Measurements from ENCODE around the gene PIK3CG.
A peak's percentile ranks its signal among the peaks of the same experiment; 100 is the strongest.

PIK3CG gene

DNA sequence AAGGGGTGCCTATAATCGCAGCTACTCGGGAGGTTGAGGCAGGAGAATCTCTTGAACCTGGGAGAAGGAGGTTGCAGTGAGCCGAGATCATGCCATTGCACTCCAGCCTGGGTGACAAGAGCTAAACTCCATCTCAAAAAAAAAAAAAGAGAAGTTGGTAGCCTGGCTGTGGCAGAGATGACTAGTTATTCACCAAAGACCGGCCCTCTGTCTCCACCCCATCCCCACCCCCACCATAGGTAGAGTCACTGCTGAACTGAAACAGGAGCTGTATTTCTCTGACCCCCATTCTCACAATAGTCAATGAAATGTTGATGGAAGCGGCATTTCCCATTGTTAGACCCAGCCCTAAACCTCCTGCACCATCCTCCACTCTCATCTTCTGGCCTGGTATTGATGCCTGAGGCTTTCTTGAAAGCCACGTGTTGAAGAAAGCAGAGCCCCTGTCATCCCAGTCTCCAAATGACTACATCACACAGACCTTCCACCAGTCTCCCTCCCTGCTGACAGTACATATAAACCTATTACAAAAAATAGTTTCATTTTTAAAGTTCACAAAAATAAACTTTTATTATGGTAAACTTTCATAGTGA, 9.4 kb upstream of the PIK3CG start:
- TF ChIP-seq TAF1 (IDR thresholded peaks at IDR 0.05; ENCODE audit: low read depth, low read length) (no peak), POLR2AphosphoS5 (IDR thresholded peaks at IDR 0.05; ENCODE audit: low read depth, low read length) (no peak), POU2F2 (IDR thresholded peaks at IDR 0.05; ENCODE audit: low read depth, low read length) (no peak), SPI1 (IDR thresholded peaks at IDR 0.05; ENCODE audit: low read depth, low read length) (no peak), POLR2A (IDR thresholded peaks at IDR 0.05; ENCODE audit: low read depth, low read length) (no peak), PAX5 (IDR thresholded peaks at IDR 0.05; ENCODE audit: insufficient read depth, low read length, severe bottlenecking) (no peak)
- FAIRE-seq = no peak
- DNase-seq (ENCODE audit: insufficient read length, low spot score) = no peak

GRCh38 chr7:106858618-106859532, 6.2 kb upstream of the PIK3CG start:
- DNase-seq (ENCODE audit: insufficient read length, low spot score) (no peak), FAIRE-seq (no peak)
- TF ChIP-seq POLR2AphosphoS5 (IDR thresholded peaks at IDR 0.05; ENCODE audit: low read depth, low read length) = no peak
- no peak for TF ChIP-seq TAF1 (IDR thresholded peaks at IDR 0.05; ENCODE audit: low read depth, low read length)
- TF ChIP-seq POU2F2 (IDR thresholded peaks at IDR 0.05; ENCODE audit: low read depth, low read length) = no peak
- no peak for TF ChIP-seq PAX5 (IDR thresholded peaks at IDR 0.05; ENCODE audit: insufficient read depth, low read length, severe bottlenecking)
- TF ChIP-seq POLR2A (IDR thresholded peaks at IDR 0.05; ENCODE audit: low read depth, low read length) = no peak
- no peak for TF ChIP-seq SPI1 (IDR thresholded peaks at IDR 0.05; ENCODE audit: low read depth, low read length)

GRCh38 chr7:106862317-106863089, 2.6 kb upstream of the PIK3CG start:
- DNase-seq (ENCODE audit: insufficient read length, low spot score) (no peak), FAIRE-seq (no peak)
- no peak for TF ChIP-seq POU2F2 (IDR thresholded peaks at IDR 0.05; ENCODE audit: low read depth, low read length)
- no peak for TF ChIP-seq SPI1 (IDR thresholded peaks at IDR 0.05; ENCODE audit: low read depth, low read length)
- TF ChIP-seq PAX5 (IDR thresholded peaks at IDR 0.05; ENCODE audit: insufficient read depth, low read length, severe bottlenecking) = no peak
- no peak for TF ChIP-seq TAF1 (IDR thresholded peaks at IDR 0.05; ENCODE audit: low read depth, low read length)

DNA sequence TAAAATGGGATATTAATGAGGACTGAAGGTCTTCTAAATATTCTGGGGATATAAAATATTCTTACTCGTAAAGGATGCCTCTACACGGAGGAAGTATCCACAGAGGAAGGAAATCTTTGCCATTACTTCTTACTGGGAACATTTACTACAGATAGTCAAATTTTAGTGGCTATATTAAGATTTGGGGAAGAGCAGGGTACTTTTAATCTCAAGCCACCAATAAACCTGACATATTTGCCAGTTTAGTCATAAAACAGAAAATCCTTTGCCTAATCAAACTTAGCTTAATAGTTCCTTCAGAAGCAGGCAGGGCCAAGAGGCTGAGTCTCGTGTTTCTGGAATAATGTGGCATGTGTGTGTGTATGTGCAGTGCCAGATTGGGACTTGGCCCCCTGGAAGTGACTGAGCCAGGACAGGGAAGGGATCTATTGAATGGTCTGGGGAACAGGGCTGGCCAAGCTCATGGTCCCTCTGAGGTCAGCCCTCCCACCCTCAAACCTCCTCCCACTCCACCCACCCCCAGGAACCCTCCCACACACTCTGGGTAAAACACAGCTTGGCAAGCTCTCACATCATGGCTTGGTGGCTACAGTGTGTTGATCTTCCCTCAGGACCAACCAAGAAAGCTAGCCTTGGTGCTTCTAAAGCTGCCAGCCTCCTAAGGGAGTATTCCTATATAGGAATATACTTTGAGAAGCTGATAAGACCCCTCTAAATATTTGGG, 1.6 kb upstream of the PIK3CG start:
- no peak for FAIRE-seq
- DNase-seq (ENCODE audit: insufficient read length, low spot score) = no peak
- TF ChIP-seq POLR2A (IDR thresholded peaks at IDR 0.05; ENCODE audit: low read depth, low read length) = no peak
- no peak for TF ChIP-seq POLR2AphosphoS5 (IDR thresholded peaks at IDR 0.05; ENCODE audit: low read depth, low read length)
- TF ChIP-seq SPI1 (IDR thresholded peaks at IDR 0.05; ENCODE audit: low read depth, low read length) = no peak
- no peak for TF ChIP-seq PAX5 (IDR thresholded peaks at IDR 0.05; ENCODE audit: insufficient read depth, low read length, severe bottlenecking)
- TF ChIP-seq POU2F2 (IDR thresholded peaks at IDR 0.05; ENCODE audit: low read depth, low read length) = no peak
- no peak for TF ChIP-seq TAF1 (IDR thresholded peaks at IDR 0.05; ENCODE audit: low read depth, low read length)

DNA sequence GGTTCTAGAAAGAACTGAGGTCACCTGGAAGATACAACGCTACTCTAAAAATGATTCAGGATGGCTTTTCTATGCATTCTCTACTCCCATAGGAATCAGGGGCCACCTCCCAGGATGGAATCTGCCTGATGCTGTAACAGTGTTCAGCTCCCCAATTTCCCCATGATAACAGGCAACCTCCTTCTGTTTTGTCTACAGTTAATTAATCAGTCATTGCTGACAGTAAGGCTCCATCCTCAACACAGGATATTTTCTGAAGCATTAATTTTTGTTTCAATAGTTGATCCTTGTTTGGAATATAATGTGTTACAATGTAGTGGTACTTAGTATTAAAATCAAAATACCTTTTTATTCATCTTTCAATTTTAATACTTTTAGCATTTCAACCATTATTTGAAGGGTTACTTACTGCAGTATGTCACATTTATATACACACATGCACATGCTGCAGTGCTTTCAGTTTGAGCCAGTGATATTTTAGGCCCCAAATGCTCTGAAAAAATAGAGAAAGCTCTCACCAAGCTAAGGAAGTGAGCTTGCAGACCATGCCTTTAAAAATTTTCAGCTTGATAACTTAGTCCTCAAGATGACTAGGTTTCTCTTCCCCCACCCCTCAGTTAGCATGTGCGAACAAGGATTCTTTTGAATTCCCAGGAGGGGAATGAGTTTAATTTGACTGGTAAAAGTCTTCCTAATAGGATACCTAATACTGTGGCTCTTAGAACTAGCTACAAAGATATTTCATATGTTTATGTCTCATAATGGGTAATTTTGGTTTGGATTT, 592 bp upstream of the PIK3CG start:
- no peak for TF ChIP-seq POU2F2 (IDR thresholded peaks at IDR 0.05; ENCODE audit: low read depth, low read length)
- TF ChIP-seq SPI1 (IDR thresholded peaks at IDR 0.05; ENCODE audit: low read depth, low read length) = peak; percentile 70
- no peak for TF ChIP-seq TAF1 (IDR thresholded peaks at IDR 0.05; ENCODE audit: low read depth, low read length)
- TF ChIP-seq PAX5 (IDR thresholded peaks at IDR 0.05; ENCODE audit: insufficient read depth, low read length, severe bottlenecking) = no peak
- TF ChIP-seq POLR2A (IDR thresholded peaks at IDR 0.05; ENCODE audit: low read depth, low read length) = no peak
- FAIRE-seq = peak; percentile 38
- peak; percentile 22 for DNase-seq (ENCODE audit: insufficient read length, low spot score)

DNA sequence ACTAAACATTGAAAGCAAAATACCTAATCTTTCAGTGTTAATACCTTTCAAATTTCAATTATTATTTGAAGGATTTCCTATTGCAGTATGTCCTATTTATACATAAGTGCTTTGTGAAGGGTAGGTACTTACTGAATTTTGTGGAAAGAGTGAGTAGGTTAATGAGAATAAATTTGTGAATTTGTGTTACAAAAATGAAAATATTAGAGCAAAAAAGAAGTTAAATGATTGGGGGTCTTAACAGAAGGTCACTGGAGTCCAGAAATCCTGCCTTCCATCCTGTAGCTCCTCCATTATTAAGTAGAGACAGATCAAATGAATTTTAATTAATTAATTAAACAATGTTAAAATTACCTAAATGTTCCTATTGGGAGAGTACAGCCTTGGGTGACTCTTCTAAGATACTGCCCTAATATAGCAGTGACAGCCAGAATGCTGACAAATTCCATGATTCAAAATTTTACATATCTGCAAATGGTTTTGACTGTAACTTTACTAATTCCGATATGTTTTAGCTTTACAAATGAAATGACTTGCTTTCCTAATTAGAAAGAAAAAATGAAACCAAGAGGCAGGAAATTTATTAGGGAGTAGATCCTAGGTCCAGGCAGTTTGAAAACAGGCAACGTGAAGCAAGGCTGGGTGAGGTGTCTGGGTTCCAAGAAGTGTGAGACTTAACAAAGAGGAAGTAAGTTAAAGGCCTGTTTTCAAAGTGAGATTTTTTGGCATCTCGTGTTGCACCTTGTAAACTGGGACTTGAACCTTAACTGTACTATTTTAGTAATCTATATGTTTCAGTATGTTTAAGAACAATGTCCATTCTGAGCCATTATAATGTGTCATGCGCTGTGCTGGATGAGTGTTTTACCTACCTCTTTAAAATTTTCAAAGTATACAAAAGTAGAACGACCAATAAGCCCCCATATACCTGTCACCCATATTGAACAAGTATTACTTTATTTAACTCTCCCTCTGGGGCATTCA, 1.5 kb downstream of the PIK3CG start:
- FAIRE-seq (peak; percentile 70), DNase-seq (ENCODE audit: insufficient read length, low spot score) (no peak)
- TF ChIP-seq POLR2AphosphoS5 (IDR thresholded peaks at IDR 0.05; ENCODE audit: low read depth, low read length) (no peak), PAX5 (IDR thresholded peaks at IDR 0.05; ENCODE audit: insufficient read depth, low read length, severe bottlenecking) (no peak), POU2F2 (IDR thresholded peaks at IDR 0.05; ENCODE audit: low read depth, low read length) (no peak), POLR2A (IDR thresholded peaks at IDR 0.05; ENCODE audit: low read depth, low read length) (no peak), SPI1 (IDR thresholded peaks at IDR 0.05; ENCODE audit: low read depth, low read length) (no peak)

DNA sequence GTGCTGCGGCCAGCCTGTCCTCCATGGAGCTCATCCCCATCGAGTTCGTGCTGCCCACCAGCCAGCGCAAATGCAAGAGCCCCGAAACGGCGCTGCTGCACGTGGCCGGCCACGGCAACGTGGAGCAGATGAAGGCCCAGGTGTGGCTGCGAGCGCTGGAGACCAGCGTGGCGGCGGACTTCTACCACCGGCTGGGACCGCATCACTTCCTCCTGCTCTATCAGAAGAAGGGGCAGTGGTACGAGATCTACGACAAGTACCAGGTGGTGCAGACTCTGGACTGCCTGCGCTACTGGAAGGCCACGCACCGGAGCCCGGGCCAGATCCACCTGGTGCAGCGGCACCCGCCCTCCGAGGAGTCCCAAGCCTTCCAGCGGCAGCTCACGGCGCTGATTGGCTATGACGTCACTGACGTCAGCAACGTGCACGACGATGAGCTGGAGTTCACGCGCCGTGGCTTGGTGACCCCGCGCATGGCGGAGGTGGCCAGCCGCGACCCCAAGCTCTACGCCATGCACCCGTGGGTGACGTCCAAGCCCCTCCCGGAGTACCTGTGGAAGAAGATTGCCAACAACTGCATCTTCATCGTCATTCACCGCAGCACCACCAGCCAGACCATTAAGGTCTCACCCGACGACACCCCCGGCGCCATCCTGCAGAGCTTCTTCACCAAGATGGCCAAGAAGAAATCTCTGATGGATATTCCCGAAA, 2.7 kb downstream of the PIK3CG start:
- DNase-seq (ENCODE audit: insufficient read length, low spot score) (no peak), FAIRE-seq (no peak)
- no peak for TF ChIP-seq POLR2AphosphoS5 (IDR thresholded peaks at IDR 0.05; ENCODE audit: low read depth, low read length)
- TF ChIP-seq POU2F2 (IDR thresholded peaks at IDR 0.05; ENCODE audit: low read depth, low read length) = no peak
- no peak for TF ChIP-seq SPI1 (IDR thresholded peaks at IDR 0.05; ENCODE audit: low read depth, low read length)
- no peak for TF ChIP-seq POLR2A (IDR thresholded peaks at IDR 0.05; ENCODE audit: low read depth, low read length)
- no peak for TF ChIP-seq TAF1 (IDR thresholded peaks at IDR 0.05; ENCODE audit: low read depth, low read length)
- TF ChIP-seq PAX5 (IDR thresholded peaks at IDR 0.05; ENCODE audit: insufficient read depth, low read length, severe bottlenecking) = no peak

Data from GM12891 (cell line).